LoVo (cell line): Measurements from ENCODE around the gene NRXN3.

Experiments
- DNase-seq: peaks from one replicate; pipeline ENCODE4 v3.0.0-alpha.2; 2016; ENCODE audit warnings: low spot score

The NRXN3 gene

DNA sequence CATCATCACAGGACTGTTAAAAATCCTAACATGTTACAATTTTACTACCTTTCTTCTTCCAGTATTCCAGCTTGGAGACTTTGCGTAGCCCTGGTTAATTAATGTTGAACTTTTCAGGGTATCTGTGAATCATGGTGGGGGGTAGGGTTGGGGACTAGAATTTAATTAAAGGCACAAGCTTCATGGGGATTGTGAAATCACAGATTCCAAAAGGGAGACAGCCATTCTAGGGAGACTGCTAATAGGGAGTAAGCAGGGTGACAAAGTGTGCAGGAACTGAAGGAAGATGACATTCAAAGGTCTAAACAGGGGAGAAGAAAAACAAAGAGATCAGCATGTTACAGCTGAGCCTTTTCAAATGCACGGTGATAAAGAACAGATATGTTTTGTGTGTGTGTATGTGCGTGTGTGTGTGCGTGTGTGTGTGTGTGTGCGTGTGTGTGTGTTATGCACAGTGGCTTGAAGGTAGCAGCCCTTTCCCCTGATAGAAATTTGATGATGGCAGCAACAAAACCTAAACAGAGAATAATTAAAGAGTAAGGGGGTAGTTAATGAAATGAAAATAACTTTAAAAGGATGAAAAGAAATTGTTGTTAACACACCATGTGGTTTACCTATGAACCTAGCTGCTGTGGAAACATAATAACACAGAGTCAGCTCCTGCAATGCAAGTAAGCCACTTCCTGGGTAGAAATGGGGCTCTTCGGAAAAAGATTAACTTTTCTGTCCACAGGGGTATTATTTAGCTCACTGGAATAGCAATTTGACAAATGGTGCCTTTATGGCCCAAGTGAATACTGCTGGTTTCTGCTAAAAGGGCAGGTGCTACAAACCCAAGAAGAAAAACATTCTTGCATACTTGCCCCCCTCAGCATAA, 1459.5 kb downstream of the NRXN3 start:
- no peak for DNase-seq

DNA sequence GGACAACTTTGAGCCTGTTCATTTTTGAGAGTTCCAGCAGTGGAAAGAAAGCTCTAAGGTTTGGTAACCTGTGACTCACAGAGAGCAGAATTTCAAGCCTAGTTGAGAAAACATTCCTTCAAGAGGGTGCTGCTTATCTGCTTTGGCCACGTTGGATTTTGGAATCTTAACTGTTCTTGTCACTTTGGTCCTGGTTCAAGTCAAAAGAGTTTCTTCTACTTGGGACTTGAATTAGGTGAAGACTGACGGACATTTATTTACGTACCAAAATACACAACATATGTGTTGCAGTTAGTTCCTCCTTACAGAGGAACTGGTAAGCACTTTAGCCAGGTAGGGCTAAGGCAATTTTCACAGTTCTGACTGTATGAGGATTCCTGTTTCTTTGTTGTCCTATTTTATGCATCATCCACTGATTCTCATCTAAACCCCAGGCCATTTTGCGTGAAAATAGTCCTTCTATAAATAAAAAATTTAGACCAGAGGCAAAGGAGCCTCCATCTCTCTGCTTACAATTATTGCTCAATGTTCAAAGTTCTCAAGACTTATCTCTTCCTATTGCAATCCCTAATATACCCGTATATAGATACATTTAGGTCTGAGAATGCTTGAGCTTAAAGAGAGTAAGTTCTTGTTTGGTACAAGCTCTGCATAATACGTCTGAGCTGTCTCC, 1460.3 kb downstream of the NRXN3 start:
- DNase-seq: no peak

- no peak for DNase-seq
Measured at GRCh38 chr14:79631276-79631675, 1461.1 kb downstream of the NRXN3 start.

- no peak for DNase-seq
Measured at GRCh38 chr14:79638672-79639266, 1468.6 kb downstream of the NRXN3 start.

DNA sequence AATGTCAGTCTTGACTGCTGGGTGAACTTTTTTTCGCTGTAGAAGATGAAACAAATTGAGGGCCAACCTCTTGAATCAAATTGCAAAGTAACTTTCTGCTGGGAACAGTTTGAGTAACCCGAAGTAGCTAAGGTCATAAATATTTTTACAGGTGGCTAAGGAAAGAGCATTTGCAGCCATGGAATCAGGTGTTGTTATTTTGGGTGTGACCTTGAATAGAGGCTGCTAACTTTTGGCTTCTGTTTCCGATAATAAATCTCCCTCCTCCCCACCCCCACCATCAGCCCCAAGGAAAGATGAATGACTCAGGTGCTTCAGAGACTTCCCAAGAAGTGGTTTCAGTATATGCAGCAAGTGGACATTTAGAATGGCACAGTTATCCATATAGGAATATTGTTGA, 1469.4 kb downstream of the NRXN3 start:
- no peak for DNase-seq

DNA sequence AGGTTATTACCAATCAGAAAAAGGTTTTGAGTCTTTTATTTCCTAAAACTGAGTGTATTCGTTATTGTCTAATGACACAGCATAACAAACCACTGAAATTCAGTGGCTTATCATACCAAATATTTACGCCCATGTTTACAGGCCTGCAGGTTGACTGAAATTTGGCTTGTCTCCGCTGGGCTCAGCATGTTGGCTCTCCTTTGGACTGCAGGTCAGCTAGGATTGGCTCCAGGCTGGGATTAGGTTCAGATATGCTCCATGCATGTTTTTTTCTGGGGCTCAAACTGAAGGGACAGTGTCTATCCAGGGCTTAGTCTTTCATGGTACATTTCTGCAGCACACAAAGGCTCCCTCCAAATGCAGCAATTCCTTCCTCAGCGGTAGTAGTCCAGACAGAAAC, 1471.2 kb downstream of the NRXN3 start:
- no peak for DNase-seq

GRCh38 chr14:79643132-79643531, 1473.0 kb downstream of the NRXN3 start:
- no peak for DNase-seq

GRCh38 chr14:79645753-79646362, 1475.7 kb downstream of the NRXN3 start:
- no peak for DNase-seq

- no peak for DNase-seq
Measured at GRCh38 chr14:79649856-79650255, 1479.7 kb downstream of the NRXN3 start.

- DNase-seq: peak; percentile 0
Measured at GRCh38 chr14:79652513-79653307, 1482.5 kb downstream of the NRXN3 start.

- no peak for DNase-seq
Measured at GRCh38 chr14:79656056-79656455, 1485.9 kb downstream of the NRXN3 start.

- no peak for DNase-seq
Measured at GRCh38 chr14:79656496-79656895, 1486.3 kb downstream of the NRXN3 start.

GRCh38 chr14:79658221-79658620, 1488.0 kb downstream of the NRXN3 start:
- DNase-seq: no peak

DNA sequence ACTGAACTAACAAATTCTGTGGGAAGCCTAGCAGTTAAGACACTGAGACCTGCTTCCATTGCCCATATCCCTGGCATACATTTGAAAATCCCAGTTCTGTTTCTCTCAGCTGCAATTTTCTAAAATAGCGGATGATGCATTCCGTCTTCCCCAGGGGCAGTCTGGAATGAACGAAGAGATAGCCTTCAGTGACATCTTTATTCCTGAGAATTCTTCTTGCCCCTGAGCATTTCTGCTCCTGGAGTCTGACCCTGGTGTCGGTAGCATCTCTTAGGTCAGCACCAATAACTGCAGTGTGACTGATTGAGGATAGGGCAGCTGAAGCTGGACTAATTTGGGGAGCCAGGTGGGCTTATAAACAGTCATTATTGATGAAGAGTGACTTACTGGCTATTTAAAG, 1488.6 kb downstream of the NRXN3 start:
- no peak for DNase-seq

- no peak for DNase-seq
Measured at GRCh38 chr14:79660053-79660939, 1490.1 kb downstream of the NRXN3 start.

DNA sequence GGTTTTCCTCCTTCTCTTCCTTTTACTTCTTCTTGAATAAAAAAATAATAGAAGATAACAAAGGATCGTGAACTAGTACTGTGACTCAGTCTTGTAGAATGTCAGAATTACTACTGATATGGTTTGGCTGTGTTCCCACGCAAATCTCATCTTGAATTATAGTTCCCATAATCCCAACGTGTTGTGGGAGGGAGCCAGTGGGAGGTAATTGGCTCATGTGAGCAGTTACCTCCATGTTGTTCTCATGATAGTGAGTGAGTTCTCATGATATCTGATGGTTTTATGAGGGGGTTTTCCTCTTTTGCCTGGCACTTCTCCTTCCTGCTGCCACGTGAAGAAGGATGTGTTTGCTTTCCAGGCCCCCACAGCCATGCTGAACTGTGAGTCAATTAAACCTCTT, 1491.6 kb downstream of the NRXN3 start:
- DNase-seq: no peak

DNA sequence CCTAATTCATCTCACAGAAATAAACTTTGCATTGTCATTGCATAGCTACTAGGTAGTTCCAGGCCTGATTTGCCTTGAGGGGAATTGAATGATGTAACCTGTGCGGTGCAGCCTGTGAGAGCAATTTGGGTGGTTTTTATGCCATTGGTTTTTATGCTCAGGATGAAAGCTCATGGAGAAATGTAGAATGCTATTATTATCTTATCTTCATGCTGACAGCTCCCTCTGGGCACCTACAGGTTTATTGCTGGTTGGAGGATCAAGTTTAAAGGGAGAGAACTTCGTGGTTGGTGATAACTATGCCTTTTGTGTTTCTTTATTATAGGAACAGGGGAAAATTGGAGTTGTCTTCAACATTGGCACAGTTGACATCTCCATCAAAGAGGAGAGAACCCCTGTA, 1493.3 kb downstream of the NRXN3 start:
- no peak for DNase-seq

DNA sequence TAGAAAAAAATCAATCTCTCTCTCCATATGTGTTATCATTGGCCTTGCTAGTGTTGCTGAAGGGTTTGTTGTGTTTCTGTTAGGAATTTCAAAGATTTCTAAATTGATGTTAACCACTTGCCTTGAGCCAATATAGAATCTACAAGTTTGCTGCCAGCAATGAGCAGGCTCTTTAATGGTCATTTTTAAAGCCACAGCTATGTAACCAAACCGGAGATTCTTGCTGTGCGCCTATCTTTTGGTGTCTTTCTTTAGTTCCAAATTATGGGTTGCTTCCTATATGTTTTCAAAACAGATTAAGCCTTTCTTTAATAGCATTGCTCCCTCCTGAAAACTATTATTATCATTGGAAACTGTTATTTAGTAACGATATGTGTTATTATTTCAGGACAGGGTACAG, 1495.4 kb downstream of the NRXN3 start:
- DNase-seq: no peak

- no peak for DNase-seq
Measured at GRCh38 chr14:79668951-79669350, 1498.8 kb downstream of the NRXN3 start.

GRCh38 chr14:79670811-79671210, 1500.6 kb downstream of the NRXN3 start:
- no peak for DNase-seq

GRCh38 chr14:79680087-79680486, 1509.9 kb downstream of the NRXN3 start:
- DNase-seq: no peak
